NCI-H2107 (cell line): ENCODE data around the gene FBXL15.
"Not testable (repeated sequence)": the region's sequence is repeated elsewhere in the genome, so short reads cannot be mapped to it uniquely, and the experiment has no call there.

ENCODE experiments used
- DNase-seq: peaks from one replicate; lab custom pipeline; 2025; lab: John Stamatoyannopoulos, UW

Gene FBXL15

GRCh38 chr10:102431452-102432124 is 11.0 kb downstream of the FBXL15 start:
- no peak for DNase-seq

- peak; percentile 91 for DNase-seq
These were observed 11.7 kb downstream of the FBXL15 start, which contains the start of gene CUEDC2 for GRCh38 chr10:102432162-102432950. Gene CUEDC2, minus strand, starts transcription at chr10:102432574. Its CDS starts 7,386 bp downstream, at chr10:102425188.

- DNase-seq = no peak
These were observed 13.0 kb downstream of the FBXL15 start for GRCh38 chr10:102433619-102434046.

- DNase-seq = no peak
These were observed 13.9 kb downstream of the FBXL15 start for GRCh38 chr10:102434394-102435132.

GRCh38 chr10:102435133-102435497 is 14.5 kb downstream of the FBXL15 start:
- no peak for DNase-seq

GRCh38 chr10:102435529-102436233 is 15.0 kb downstream of the FBXL15 start:
- no peak for DNase-seq

GRCh38 chr10:102436312-102436711 is 15.7 kb downstream of the FBXL15 start:
- DNase-seq = no peak

GRCh38 chr10:102437515-102437914 is 16.9 kb downstream of the FBXL15 start:
- no peak for DNase-seq

- no peak for DNase-seq
These were observed 17.7 kb downstream of the FBXL15 start for GRCh38 chr10:102438374-102438773.

GRCh38 chr10:102444851-102445250 is 24.2 kb downstream of the FBXL15 start:
- DNase-seq = no peak

- DNase-seq = peak; percentile 57
These were observed 28.9 kb downstream of the FBXL15 start for GRCh38 chr10:102449321-102450123.

GRCh38 chr10:102450124-102450373 is 29.4 kb downstream of the FBXL15 start:
- DNase-seq = no peak

GRCh38 chr10:102450374-102451104 is 29.9 kb downstream of the FBXL15 start:
- DNase-seq = peak; percentile 45

- no peak for DNase-seq
These were observed 30.7 kb downstream of the FBXL15 start, which contains the start of gene C10orf95 for GRCh38 chr10:102451105-102451969. Gene C10orf95, minus strand, starts transcription at chr10:102451543. Its CDS starts 450 bp downstream, at chr10:102451093.

- no peak for DNase-seq
These were observed 32.2 kb downstream of the FBXL15 start for GRCh38 chr10:102452672-102453340.

- no peak for DNase-seq
These were observed 32.9 kb downstream of the FBXL15 start for GRCh38 chr10:102453502-102453901.

- DNase-seq = not testable (repeated sequence)
These were observed 34.2 kb downstream of the FBXL15 start for GRCh38 chr10:102454662-102455487.

GRCh38 chr10:102455893-102456471 is 35.3 kb downstream of the FBXL15 start:
- DNase-seq = no peak
